GM19099 (cell line): Measurements from ENCODE around the gene MT2A.
A peak's percentile ranks its signal among the peaks of the same experiment; 100 is the strongest.

Experiments
- POLR2A ChIP-seq: IDR thresholded peaks from 3 replicates; pipeline ENCODE4 v1.6.1; 2011; ENCODE audit warnings: low read depth; ENCODE audit not compliant: insufficient read length; ENCODE audit errors: extremely low read depth

Gene MT2A

DNA sequence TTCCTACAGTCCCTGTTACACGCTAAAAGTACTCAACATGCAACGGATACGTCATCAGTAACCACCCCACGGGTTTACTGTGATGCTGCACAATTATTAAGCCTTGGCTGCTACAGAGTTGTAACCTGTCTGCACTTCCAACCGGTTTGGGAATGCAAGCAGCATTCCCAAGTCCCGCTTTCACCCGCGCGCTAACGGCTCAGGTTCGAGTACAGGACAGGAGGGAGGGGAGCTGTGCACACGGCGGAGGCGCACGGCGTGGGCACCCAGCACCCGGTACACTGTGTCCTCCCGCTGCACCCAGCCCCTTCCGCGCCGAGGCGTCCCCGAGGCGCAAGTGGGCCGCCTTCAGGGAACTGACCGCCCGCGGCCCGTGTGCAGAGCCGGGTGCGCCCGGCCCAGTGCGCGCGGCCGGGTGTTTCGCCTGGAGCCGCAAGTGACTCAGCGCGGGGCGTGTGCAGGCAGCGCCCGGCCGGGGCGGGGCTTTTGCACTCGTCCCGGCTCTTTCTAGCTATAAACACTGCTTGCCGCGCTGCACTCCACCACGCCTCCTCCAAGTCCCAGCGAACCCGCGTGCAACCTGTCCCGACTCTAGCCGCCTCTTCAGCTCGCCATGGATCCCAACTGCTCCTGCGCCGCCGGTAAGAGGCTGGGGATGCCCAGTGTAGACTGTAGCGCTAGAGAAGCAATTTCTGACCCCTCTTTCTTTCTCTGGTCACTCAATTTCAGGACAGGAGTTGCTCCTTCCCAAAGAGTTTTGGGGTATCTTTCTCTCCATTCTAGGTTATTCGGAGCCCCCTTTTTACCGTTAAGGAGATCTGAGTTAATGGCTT, at the start of gene MT2A:
Gene MT2A (plus strand): TSS at position 542 of the 833 bp plus-strand sequence. CDS start 72 bp downstream, at position 614.
- peak; percentile 79 for TF ChIP-seq POLR2A

DNA sequence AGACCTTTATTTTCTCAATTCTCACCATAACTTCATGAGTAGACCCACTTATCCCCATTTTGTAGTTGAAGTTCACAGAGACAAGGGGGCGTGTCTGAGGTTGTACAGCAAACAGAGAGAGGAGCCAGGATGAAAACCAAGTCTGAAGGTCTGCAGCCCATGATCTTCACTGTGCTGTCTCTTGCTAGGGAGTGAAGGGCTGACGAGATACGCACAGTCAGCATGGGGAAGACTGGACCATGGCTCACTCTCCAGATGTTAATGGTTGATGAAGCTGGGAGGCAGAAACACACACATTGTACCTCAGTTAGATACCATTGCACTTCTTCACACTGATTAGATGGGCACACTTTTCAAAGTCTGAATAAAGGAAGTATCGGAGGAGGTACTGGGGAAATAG, 49.3 kb upstream of the MT2A start:
- no peak for TF ChIP-seq POLR2A

DNA sequence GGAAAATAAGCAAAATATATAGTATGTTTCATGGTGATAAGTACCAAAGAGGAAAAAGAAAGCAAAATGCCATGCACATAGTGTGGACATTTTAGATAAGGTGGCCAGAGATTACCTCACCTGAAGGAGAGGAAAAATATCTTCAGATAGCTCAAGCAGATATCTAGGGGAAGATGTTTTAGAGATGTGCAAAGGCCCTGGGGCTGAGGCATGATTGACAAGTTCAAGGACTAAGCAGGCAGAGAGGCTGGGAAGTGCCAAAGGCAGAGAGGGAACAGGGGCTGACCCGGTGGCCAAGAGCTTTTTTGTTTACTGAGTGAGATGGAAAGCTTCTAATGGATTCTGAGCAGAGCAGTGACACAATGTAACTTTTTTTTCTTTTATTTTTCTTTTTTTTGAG, 47.9 kb upstream of the MT2A start:
- TF ChIP-seq POLR2A = no peak

GRCh38 chr16:56561126-56561525, 47.3 kb upstream of the MT2A start:
- no peak for TF ChIP-seq POLR2A

DNA sequence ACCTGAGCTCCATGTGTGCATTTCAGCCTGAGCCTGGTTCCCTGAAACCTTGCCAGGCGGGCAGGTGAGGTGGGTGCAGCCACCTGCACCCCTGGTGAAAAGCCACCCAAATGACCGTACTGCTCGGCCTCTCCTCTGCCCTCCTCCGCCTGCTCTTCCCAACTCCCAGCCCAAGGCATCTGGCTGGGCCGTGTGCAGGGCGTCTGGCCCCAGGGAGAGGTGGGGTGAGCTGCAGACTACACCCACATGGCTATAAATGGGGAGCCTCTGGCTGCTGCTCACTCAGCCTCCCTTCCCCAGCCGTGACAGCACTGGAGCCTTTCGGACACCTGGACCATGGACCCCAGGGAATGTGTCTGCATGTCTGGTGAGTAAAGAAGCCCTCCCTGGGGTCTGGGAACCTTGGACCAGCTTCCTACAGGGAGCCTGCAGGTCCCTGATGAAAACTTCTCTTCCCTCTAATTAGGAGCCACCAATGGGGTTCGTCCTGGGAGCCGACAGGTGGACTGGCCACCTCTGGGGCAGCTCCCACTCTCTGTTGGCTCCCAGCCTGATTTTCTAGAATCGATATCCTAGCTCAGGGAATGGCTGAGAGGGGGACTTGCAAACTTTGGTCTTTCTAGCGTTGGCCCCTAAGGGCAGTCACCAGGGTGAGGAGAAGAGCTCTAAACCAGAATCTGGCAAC, 43.4 kb upstream of the MT2A start, which contains the start of gene MT4:
Gene MT4 (plus strand): TSS at position 281 of the 685 bp plus-strand sequence. CDS start 56 bp downstream, at position 337.
- TF ChIP-seq POLR2A = no peak

GRCh38 chr16:56569971-56570370, 38.4 kb upstream of the MT2A start:
- no peak for TF ChIP-seq POLR2A

GRCh38 chr16:56571525-56571924, 36.9 kb upstream of the MT2A start:
- no peak for TF ChIP-seq POLR2A

DNA sequence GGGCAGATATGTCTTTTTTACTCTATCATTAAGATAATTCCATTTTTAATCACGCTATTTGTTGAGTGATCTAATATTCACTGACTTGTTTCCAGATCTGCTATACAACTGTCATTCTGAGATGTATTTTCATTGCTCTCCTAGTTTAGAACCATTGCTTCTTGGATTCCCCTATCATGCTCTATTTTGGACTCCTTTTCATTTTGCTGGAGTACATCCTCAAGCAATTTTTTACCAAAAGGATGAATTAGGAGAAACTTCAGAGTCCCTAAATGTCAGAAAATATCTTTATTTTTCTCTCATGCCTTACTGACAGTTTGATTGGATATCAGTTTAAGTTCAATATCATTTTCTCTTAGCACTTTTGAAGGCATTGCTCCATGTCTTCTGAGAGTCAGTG, 33.8 kb upstream of the MT2A start:
- no peak for TF ChIP-seq POLR2A

DNA sequence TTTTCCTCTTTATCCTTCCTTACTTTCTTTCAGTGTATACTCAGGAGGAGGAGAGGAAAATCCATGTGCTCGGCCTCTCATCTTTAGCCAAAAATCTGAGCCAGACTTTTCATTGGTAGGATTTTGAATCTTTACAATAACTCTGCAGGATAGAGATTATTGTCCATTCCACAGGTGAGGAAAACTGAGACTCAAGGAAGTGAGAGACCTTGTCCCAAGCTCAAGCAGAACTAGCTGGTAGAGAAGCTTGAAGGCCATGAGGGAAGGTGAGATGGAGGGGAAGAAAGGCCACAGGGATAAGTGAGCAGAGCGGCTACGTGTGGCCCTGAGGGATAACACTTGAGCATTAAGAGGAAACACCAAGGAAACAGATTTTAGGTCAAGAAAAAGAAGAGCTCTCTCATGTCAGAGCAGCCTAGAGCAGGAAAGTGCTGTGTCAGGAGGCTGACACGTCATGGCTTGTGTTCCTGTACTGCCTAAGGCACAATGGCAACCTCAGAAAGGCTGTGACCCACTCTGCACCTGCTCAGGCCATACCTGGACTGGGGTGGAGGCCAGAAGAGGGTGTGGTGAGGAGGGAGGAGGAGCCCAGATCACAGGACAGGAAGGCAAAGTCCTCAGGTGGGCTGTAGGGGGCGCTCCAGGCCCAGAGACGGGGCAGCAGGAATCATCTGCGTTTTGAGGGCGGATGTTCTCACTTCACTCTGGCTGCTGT, 31.6 kb upstream of the MT2A start:
- TF ChIP-seq POLR2A = no peak

- TF ChIP-seq POLR2A = no peak
These were observed 31.1 kb upstream of the MT2A start for GRCh38 chr16:56577300-56577625.

DNA sequence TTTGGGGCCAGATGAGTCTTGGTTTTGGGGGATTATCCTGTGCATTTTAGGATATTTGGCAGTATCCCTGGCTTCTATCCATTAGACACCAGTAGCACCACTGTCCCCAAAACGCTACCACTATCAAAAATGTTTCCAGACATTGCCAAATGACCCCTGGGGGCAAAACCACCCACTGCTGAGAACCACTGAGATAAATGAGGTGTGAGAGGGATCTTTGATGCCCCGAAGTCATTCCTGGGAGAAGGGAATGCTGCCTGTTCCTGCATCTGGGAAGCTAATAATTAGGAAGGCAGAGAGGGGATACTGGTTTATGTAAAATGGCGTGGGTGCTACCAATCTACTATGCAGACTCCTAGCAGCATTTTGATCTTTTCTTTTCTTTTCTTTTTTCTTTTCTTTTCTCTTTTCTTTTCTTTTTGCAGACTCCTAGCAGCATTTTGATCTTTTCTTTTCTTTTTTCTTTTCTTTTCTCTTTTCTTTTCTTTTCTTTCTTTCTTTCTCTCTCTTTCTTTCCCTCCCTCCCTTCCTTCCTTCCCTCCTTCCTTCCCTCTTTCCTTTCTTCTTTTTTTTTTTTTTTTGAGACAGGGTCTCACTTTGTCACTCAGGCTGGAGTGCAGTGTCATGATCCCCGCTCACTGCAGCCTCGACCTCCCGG, 27.9 kb upstream of the MT2A start:
- TF ChIP-seq POLR2A = no peak

GRCh38 chr16:56583351-56584168, 24.8 kb upstream of the MT2A start:
- TF ChIP-seq POLR2A = no peak

- no peak for TF ChIP-seq POLR2A
These were observed 24.1 kb upstream of the MT2A start for GRCh38 chr16:56584276-56584675.

GRCh38 chr16:56588781-56589140, 19.6 kb upstream of the MT2A start:
- TF ChIP-seq POLR2A = no peak
